ENCODE measurements around the gene PXDN.

The PXDN gene

DNA sequence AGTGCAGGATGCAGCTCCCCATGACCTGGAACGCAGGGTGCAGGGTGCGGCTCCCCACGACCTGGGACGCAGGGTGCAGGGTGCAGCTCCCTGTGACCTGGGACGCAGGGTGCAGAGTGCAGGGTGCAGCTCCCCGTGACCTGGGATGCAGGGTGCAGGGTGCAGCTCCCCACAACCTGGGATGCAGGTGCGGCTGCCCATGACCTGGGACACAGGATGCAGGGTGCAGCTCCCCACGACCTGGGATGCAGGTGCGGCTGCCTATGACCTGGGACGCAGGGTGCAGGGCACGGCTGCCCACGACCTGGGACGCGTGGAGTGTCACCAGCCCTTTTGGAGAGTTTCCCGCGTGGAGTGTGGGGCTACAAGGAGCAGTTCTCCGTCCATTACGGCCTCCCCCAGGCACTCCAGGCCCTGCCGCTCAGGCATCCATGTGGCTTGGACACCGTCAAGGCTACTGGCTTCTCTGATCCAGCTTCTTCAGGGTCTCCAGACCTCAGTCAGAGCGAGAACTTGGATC, 38.7 kb downstream of the PXDN start:
- ATAC-seq: no peak
- TF ChIP-seq ESRRG (CRISPR knock-in tag; IDR thresholded peaks at IDR 0.05) (no peak), CSDC2 (CRISPR knock-in tag; IDR thresholded peaks at IDR 0.05) (no peak), ZFP30 (CRISPR knock-in tag; IDR thresholded peaks at IDR 0.05) (no peak), SNAI2 (CRISPR knock-in tag; IDR thresholded peaks at IDR 0.05) (no peak), CREB5 (CRISPR knock-in tag; IDR thresholded peaks at IDR 0.05; ENCODE audit: low read depth) (no peak), RARB (CRISPR knock-in tag; IDR thresholded peaks at IDR 0.05) (no peak), TSHZ2 (CRISPR knock-in tag; IDR thresholded peaks at IDR 0.05) (no peak), ZNF565 (CRISPR knock-in tag; conservative IDR thresholded peaks at IDR 0.05; ENCODE audit: low read depth) (no peak), ZC3H10 (CRISPR knock-in tag; IDR thresholded peaks at IDR 0.05) (no peak), TCF4 (CRISPR knock-in tag; IDR thresholded peaks at IDR 0.05; ENCODE audit: borderline replicate concordance) (no peak), BACH2 (CRISPR knock-in tag; IDR thresholded peaks at IDR 0.05; ENCODE audit: borderline replicate concordance) (no peak)

- peak; percentile 52 for ATAC-seq
- TF ChIP-seq TOX (CRISPR knock-in tag; IDR thresholded peaks at IDR 0.05; ENCODE audit: borderline replicate concordance) (no peak), ZFP30 (CRISPR knock-in tag; IDR thresholded peaks at IDR 0.05) (no peak), RARB (CRISPR knock-in tag; IDR thresholded peaks at IDR 0.05) (no peak), CREB5 (CRISPR knock-in tag; IDR thresholded peaks at IDR 0.05; ENCODE audit: low read depth) (no peak), ZNF565 (CRISPR knock-in tag; conservative IDR thresholded peaks at IDR 0.05; ENCODE audit: low read depth) (no peak), ISL1 (CRISPR knock-in tag; IDR thresholded peaks at IDR 0.05) (no peak), PPARA (CRISPR knock-in tag; IDR thresholded peaks at IDR 0.05; ENCODE audit: borderline replicate concordance) (no peak), ZC3H10 (CRISPR knock-in tag; IDR thresholded peaks at IDR 0.05) (no peak), ZNF8 (CRISPR knock-in tag; IDR thresholded peaks at IDR 0.05) (no peak), BACH2 (CRISPR knock-in tag; IDR thresholded peaks at IDR 0.05; ENCODE audit: borderline replicate concordance) (no peak), GLIS3 (CRISPR knock-in tag; IDR thresholded peaks at IDR 0.05) (no peak), TCF4 (CRISPR knock-in tag; IDR thresholded peaks at IDR 0.05; ENCODE audit: borderline replicate concordance) (no peak), ZFP3 (CRISPR knock-in tag; IDR thresholded peaks at IDR 0.05) (no peak), OSR1 (CRISPR knock-in tag; IDR thresholded peaks at IDR 0.05) (no peak)
- TF ChIP-seq, protein P1, sequence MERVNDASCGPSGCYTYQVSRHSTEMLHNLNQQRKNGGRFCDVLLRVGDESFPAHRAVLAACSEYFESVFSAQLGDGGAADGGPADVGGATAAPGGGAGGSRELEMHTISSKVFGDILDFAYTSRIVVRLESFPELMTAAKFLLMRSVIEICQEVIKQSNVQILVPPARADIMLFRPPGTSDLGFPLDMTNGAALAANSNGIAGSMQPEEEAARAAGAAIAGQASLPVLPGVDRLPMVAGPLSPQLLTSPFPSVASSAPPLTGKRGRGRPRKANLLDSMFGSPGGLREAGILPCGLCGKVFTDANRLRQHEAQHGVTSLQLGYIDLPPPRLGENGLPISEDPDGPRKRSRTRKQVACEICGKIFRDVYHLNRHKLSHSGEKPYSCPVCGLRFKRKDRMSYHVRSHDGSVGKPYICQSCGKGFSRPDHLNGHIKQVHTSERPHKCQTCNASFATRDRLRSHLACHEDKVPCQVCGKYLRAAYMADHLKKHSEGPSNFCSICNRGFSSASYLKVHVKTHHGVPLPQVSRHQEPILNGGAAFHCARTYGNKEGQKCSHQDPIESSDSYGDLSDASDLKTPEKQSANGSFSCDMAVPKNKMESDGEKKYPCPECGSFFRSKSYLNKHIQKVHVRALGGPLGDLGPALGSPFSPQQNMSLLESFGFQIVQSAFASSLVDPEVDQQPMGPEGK (CRISPR knock-in tag; IDR thresholded peaks at IDR 0.05; ENCODE audit: borderline replicate concordance): no peak
- TF ChIP-seq, protein P2, sequence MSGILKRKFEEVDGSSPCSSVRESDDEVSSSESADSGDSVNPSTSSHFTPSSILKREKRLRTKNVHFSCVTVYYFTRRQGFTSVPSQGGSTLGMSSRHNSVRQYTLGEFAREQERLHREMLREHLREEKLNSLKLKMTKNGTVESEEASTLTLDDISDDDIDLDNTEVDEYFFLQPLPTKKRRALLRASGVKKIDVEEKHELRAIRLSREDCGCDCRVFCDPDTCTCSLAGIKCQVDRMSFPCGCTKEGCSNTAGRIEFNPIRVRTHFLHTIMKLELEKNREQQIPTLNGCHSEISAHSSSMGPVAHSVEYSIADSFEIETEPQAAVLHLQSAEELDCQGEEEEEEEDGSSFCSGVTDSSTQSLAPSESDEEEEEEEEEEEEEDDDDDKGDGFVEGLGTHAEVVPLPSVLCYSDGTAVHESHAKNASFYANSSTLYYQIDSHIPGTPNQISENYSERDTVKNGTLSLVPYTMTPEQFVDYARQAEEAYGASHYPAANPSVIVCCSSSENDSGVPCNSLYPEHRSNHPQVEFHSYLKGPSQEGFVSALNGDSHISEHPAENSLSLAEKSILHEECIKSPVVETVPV (CRISPR knock-in tag; IDR thresholded peaks at IDR 0.05): no peak
Observed at GRCh38 chr2:1704631-1705556, 39.4 kb downstream of the PXDN start.
